Measurements from ENCODE around the gene MYL6.

- TF ChIP-seq POLR2AphosphoS5 (IDR thresholded peaks at IDR 0.05; ENCODE audit: low read depth, low read length) = no peak
- TF ChIP-seq CTCF (IDR thresholded peaks at IDR 0.05) = peak; percentile 92
- 0 out of 2 replicates have a peak, but pooled peaks have one; percentile 16 for TF ChIP-seq SIN3A (IDR thresholded peaks at IDR 0.05; ENCODE audit: borderline replicate concordance, insufficient read depth, low read depth, low read length)
Observed at GRCh38 chr12:56119361-56119796, 38.8 kb upstream of the MYL6 start.

Measured in Panc1 (cell line).